HEK293T (cell line): ENCODE data around the gene SMYD5.
"Not testable (repeated sequence)": the region's sequence is repeated elsewhere in the genome, so short reads cannot be mapped to it uniquely, and the experiment has no call there.

Experiments used
- CTCF ChIA-PET: fragments of 350-600 bp; formaldehyde crosslinking; extraction: SDS; loops from one replicate; lab custom pipeline; 2021; ENCODE audit warnings: antibody characterized with exemption, inconsistent platforms; lab: Yijun Ruan, JAX
- POLR2A ChIA-PET: fragments of 350-600 bp; formaldehyde crosslinking; extraction: SDS; loops from one replicate; lab custom pipeline; 2020; ENCODE audit warnings: antibody characterized with exemption, inconsistent platforms; lab: Yijun Ruan, JAX
- DNase-seq: peaks from one replicate; pipeline ENCODE4 v3.0.0; 2012; ENCODE audit warnings: mixed read lengths; ENCODE audit errors: extremely low spot score
- ARNT ChIP-seq: fragments of 450-650 bp; IDR thresholded peaks from 2 replicates; pipeline ENCODE4 v1.6.1; 2017; ENCODE audit warnings: mild to moderate bottlenecking
- BHLHE40 ChIP-seq: fragments of 450-650 bp; IDR thresholded peaks from 2 replicates; pipeline ENCODE4 v1.6.1; 2016; ENCODE audit warnings: mild to moderate bottlenecking, moderate library complexity, borderline replicate concordance
- CTBP1 ChIP-seq: fragments of 450-650 bp; IDR thresholded peaks from 2 replicates; pipeline ENCODE4 v1.6.1; 2016; ENCODE audit warnings: borderline replicate concordance
- ELF4 ChIP-seq: fragments of 450-650 bp; IDR thresholded peaks from 2 replicates; pipeline ENCODE4 v1.6.1; 2017; ENCODE audit warnings: antibody characterized with exemption
- FOXA1 ChIP-seq: fragments of 450-650 bp; IDR thresholded peaks from 2 replicates; pipeline ENCODE4 v1.6.1; 2016; ENCODE audit warnings: mild to moderate bottlenecking
- FOXK2 ChIP-seq: fragments of 450-650 bp; IDR thresholded peaks from 2 replicates; pipeline ENCODE4 v1.6.1; 2016; ENCODE audit warnings: mild to moderate bottlenecking
- FOXM1 ChIP-seq: fragments of 450-650 bp; IDR thresholded peaks from 2 replicates; pipeline ENCODE4 v1.6.1; 2017; ENCODE audit warnings: mild to moderate bottlenecking, borderline replicate concordance
- HDGF ChIP-seq: fragments of 450-650 bp; IDR thresholded peaks from 2 replicates; pipeline ENCODE4 v1.6.1; 2017; ENCODE audit warnings: antibody characterized with exemption, borderline replicate concordance
- L3MBTL2 ChIP-seq: fragments of 450-650 bp; conservative IDR thresholded peaks from 2 replicates; pipeline ENCODE4 v1.6.1; 2016; ENCODE audit warnings: mild to moderate bottlenecking
- LEF1 ChIP-seq: fragments of 450-650 bp; IDR thresholded peaks from 2 replicates; pipeline ENCODE4 v1.6.1; 2017; ENCODE audit warnings: mild to moderate bottlenecking, borderline replicate concordance
- NFRKB ChIP-seq: fragments of 450-650 bp; IDR thresholded peaks from 2 replicates; pipeline ENCODE4 v1.6.1; 2016; ENCODE audit warnings: mild to moderate bottlenecking, moderate library complexity
- PKNOX1 ChIP-seq: fragments of 450-650 bp; IDR thresholded peaks from 2 replicates; pipeline ENCODE4 v1.6.1; 2016
- SP1 ChIP-seq: fragments of 450-650 bp; IDR thresholded peaks from 2 replicates; pipeline ENCODE4 v1.6.1; 2017
- SUZ12 ChIP-seq: fragments of 450-650 bp; IDR thresholded peaks from 2 replicates; pipeline ENCODE4 v1.6.1; 2016; ENCODE audit warnings: mild to moderate bottlenecking
- TARDBP ChIP-seq: fragments of 450-650 bp; IDR thresholded peaks from 2 replicates; pipeline ENCODE4 v1.6.1; 2016
- ZNF384 ChIP-seq: fragments of 450-650 bp; IDR thresholded peaks from 2 replicates; pipeline ENCODE4 v1.6.1; 2016

Gene SMYD5

DNA sequence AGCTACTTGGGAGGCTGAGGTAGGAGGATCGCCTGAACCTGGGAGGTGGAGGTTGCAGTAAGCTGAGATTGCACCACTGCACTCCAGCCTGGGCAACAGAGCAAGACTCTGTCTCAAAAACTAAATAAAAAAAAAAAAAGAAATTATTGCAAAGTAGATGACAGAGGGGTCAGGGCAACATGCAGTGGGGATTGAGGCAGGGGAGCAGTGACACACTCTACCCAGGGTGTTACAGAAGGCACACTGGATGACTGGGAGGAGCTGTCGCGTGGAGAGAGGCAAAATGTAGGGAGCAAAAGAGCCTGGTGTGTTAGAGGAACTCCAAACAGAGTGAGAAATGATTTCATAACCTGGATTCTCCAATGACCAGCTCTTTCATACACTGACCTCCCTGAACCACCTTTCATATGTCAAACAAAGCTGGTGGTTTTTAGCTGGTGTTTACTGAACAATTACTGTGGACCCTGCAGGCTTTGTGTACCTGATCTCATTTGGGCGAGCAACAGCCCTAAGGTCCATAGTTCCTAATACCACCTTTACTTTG is 48.1 kb downstream of the SMYD5 start:
- CTCF ChIA-PET, result no interaction called here

GRCh38 chr2:73262691-73263429 is 48.8 kb downstream of the SMYD5 start:
- POLR2A ChIA-PET, DNase-seq: not testable (repeated sequence)

More for the DNA sequence above, 48.1 kb downstream of the SMYD5 start:
- POLR2A ChIA-PET, result no interaction called here
- TF ChIP-seq ARNT, result no peak
- TF ChIP-seq SUZ12, result no peak
- TF ChIP-seq TARDBP, result no peak
- TF ChIP-seq BHLHE40, result no peak
- TF ChIP-seq ZNF384, result no peak
- TF ChIP-seq SP1, result no peak
- TF ChIP-seq FOXM1, result no peak
- TF ChIP-seq CTBP1, result no peak
- no peak for TF ChIP-seq PKNOX1
- TF ChIP-seq NFRKB, result no peak
- no peak for TF ChIP-seq FOXK2
- no peak for TF ChIP-seq HDGF
- no peak for TF ChIP-seq L3MBTL2
- TF ChIP-seq FOXA1, result no peak
- no peak for DNase-seq

GRCh38 chr2:73263540-73264331 is 49.7 kb downstream of the SMYD5 start:
- CTCF ChIA-PET, result no interaction called here
- TF ChIP-seq FOXK2 (no peak), SP1 (no peak), SUZ12 (no peak), TARDBP (no peak), ARNT (no peak), PKNOX1 (no peak), ELF4 (no peak), FOXM1 (no peak), FOXA1 (no peak), L3MBTL2 (no peak), CTBP1 (no peak), NFRKB (no peak), BHLHE40 (no peak), LEF1 (no peak), HDGF (no peak), ZNF384 (no peak)
- no peak for DNase-seq
- POLR2A ChIA-PET, result no interaction called here

More at GRCh38 chr2:73262691-73263429, 48.8 kb downstream of the SMYD5 start:
- CTCF ChIA-PET, result not testable (repeated sequence)

GRCh38 chr2:73264332-73264606 is 50.2 kb downstream of the SMYD5 start:
- CTCF ChIA-PET, result no interaction called here
- POLR2A ChIA-PET, result no interaction called here
- DNase-seq, result no peak
- TF ChIP-seq FOXM1, result no peak
- TF ChIP-seq FOXK2, result no peak
- TF ChIP-seq ARNT, result no peak
- TF ChIP-seq TARDBP, result no peak
- TF ChIP-seq FOXA1, result no peak
- no peak for TF ChIP-seq LEF1

GRCh38 chr2:73264783-73265182 is 50.7 kb downstream of the SMYD5 start:
- ChIA-PET CTCF (no interaction called here), POLR2A (no interaction called here)
- TF ChIP-seq ELF4 (no peak), PKNOX1 (no peak), TARDBP (no peak), FOXA1 (no peak), SUZ12 (no peak), L3MBTL2 (no peak), HDGF (no peak), SP1 (no peak)
- no peak for DNase-seq

- TF ChIP-seq BHLHE40 (no peak), NFRKB (no peak), LEF1 (no peak), ARNT (no peak), ELF4 (no peak), L3MBTL2 (no peak), SUZ12 (no peak), TARDBP (no peak), FOXM1 (no peak)
- POLR2A ChIA-PET, result no interaction called here
- CTCF ChIA-PET, result no interaction called here
- DNase-seq, result no peak
These were observed 51.4 kb downstream of the SMYD5 start for GRCh38 chr2:73265298-73266060.
